ENCODE measurements around the gene METTL26. TPM values are rescaled to one million over a fixed set of nuclear protein-coding genes. Genes with fewer than 3 reads are reported as not detected.

Gene METTL26
- total RNA-seq, 1 experiment from 2014 or later: 115 TPM

DNA sequence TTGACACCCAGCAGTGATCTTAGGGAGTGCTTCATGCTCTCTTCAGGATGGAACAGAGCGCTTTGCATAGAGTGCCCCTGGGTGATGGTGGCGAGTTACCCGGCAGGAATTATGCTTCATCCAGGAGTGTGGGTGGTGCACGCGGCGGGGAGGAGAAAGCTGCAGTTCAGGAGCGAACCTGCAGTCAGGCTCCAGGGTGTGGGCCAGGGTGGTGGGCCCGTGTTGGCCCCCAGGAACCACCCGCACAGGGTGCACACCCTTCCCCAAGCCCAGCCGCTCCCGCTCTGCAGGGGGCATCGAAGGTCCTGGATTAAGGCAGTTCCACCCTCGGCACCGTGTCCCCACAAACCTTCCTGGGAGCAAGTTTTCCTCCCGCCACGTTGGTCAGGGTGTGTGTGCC is 42.3 kb downstream of the METTL26 start (continued):
- TF ChIP-seq ESRRA (CRISPR knock-in tag; IDR thresholded peaks at IDR 0.05; ENCODE audit: borderline replicate concordance) (no peak), MYBL2 (CRISPR knock-in tag; IDR thresholded peaks at IDR 0.05) (no peak), ZNF416 (CRISPR knock-in tag; IDR thresholded peaks at IDR 0.05) (no peak), CBFB (CRISPR knock-in tag; IDR thresholded peaks at IDR 0.05; ENCODE audit: low read depth) (no peak)
- TF ChIP-seq, protein P1, sequence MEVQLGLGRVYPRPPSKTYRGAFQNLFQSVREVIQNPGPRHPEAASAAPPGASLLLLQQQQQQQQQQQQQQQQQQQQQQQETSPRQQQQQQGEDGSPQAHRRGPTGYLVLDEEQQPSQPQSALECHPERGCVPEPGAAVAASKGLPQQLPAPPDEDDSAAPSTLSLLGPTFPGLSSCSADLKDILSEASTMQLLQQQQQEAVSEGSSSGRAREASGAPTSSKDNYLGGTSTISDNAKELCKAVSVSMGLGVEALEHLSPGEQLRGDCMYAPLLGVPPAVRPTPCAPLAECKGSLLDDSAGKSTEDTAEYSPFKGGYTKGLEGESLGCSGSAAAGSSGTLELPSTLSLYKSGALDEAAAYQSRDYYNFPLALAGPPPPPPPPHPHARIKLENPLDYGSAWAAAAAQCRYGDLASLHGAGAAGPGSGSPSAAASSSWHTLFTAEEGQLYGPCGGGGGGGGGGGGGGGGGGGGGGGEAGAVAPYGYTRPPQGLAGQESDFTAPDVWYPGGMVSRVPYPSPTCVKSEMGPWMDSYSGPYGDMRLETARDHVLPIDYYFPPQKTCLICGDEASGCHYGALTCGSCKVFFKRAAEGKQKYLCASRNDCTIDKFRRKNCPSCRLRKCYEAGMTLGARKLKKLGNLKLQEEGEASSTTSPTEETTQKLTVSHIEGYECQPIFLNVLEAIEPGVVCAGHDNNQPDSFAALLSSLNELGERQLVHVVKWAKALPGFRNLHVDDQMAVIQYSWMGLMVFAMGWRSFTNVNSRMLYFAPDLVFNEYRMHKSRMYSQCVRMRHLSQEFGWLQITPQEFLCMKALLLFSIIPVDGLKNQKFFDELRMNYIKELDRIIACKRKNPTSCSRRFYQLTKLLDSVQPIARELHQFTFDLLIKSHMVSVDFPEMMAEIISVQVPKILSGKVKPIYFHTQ (CRISPR knock-in tag; IDR thresholded peaks at IDR 0.05): no peak
- TF ChIP-seq, protein P2, sequence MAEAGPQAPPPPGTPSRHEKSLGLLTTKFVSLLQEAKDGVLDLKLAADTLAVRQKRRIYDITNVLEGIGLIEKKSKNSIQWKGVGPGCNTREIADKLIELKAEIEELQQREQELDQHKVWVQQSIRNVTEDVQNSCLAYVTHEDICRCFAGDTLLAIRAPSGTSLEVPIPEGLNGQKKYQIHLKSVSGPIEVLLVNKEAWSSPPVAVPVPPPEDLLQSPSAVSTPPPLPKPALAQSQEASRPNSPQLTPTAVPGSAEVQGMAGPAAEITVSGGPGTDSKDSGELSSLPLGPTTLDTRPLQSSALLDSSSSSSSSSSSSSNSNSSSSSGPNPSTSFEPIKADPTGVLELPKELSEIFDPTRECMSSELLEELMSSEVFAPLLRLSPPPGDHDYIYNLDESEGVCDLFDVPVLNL (CRISPR knock-in tag; IDR thresholded peaks at IDR 0.05; ENCODE audit: borderline replicate concordance, low read depth): no peak

DNA sequence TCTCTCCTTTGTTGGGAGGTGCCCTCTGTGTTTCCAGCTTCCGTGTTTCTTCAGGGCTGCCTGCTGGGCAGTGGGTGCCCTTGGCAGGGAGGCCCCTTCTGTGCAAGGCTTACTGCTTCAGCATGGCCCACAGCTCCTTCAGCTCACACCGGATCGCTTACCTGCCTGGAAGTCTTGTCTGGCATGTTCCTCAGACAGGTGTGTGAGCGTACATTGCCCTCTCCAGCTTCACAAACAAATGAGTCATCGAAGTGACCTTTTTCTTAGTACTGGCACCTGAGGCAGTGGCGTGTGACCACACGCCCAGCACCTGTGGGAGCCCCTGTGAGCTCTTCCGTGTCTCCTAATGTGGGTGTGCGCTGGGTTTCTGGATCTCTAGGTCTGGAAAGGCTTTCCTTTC is 42.7 kb downstream of the METTL26 start:
- TF ChIP-seq, protein P1 (CRISPR knock-in tag; IDR thresholded peaks at IDR 0.05): no peak
- TF ChIP-seq ZNF232 (CRISPR knock-in tag; IDR thresholded peaks at IDR 0.05) (no peak), FOXJ3 (CRISPR knock-in tag; IDR thresholded peaks at IDR 0.05; ENCODE audit: borderline replicate concordance) (no peak), GTF2I (CRISPR knock-in tag; conservative IDR thresholded peaks at IDR 0.05) (no peak), ZNF138 (CRISPR knock-in tag; conservative IDR thresholded peaks at IDR 0.05) (no peak), ZNF396 (CRISPR knock-in tag; IDR thresholded peaks at IDR 0.05; ENCODE audit: borderline replicate concordance) (no peak), EMX1 (CRISPR knock-in tag; IDR thresholded peaks at IDR 0.05) (no peak), NR3C1 (CRISPR knock-in tag; conservative IDR thresholded peaks at IDR 0.05; ENCODE audit: low read depth) (no peak)
- TF ChIP-seq, protein P3, sequence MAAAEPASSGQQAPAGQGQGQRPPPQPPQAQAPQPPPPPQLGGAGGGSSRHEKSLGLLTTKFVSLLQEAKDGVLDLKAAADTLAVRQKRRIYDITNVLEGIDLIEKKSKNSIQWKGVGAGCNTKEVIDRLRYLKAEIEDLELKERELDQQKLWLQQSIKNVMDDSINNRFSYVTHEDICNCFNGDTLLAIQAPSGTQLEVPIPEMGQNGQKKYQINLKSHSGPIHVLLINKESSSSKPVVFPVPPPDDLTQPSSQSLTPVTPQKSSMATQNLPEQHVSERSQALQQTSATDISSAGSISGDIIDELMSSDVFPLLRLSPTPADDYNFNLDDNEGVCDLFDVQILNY (CRISPR knock-in tag; IDR thresholded peaks at IDR 0.05): no peak
- CTCF ChIA-PET: interaction anchor here (0.8 to 1.9 kb wide), 4 partner anchors 15 to 67 kb away, joined by 3 to 6 read pairs (median 4); no protein-coding TSS in a partner anchor
- ATAC-seq (no peak), DNase-seq (ENCODE audit: low spot score) (no peak)
- Mint-ChIP-seq H3K4me1 (peaks cover 8% of the 10 kb centered on the region), H3K36me3 (no peaks in the 10 kb centered on the region), H3K27ac (no peak overlapping the region), H3K4me3 (no peak overlapping the region), H3K9me3 (no peaks in the 10 kb centered on the region), H3K27me3 (ENCODE audit: low read depth) (peaks cover 14% of the 10 kb centered on the region)
- POLR2A ChIA-PET: no interaction called here

DNA sequence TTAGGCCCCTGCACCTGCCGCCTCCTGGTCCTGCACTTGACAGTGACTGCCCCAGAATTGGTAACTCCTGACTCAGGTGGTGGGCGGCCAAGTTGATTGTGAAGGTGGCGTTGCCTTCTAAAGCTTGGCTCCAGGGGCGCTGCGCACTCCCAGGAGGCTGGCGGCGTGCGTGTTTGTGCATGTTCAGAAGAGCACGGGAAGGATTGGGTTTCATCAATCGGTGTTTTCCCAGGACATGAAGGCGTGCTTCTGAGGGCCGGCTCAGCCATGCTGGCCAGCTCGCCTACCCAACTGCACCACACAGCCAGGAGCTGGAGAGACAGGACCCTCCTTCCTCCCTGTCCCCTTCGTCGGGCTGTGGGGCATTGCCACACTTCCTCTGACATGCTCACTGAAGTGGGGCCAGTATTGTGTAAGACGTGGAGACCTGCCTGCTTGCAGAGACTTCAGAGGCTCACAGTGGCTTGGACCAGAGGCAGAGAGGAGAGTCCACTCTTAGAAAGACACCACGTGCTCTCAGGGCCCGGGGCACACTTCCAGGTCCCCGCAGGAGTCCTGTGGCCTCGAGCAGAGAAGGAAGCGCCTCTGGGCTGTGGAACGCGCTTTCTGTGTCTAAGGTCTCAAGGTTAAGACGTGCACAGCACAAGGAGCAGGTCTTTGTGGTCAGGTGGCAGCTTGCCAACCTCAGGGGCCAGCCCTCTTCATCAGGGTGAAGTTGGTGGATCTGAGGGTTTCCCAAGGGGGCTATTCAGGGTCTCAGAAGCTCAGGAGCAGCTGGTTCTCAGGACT is 43.4 kb downstream of the METTL26 start:
- Mint-ChIP-seq H3K36me3 (no peaks in the 10 kb centered on the region), H3K4me3 (no peak overlapping the region), H3K4me1 (peaks cover 11% of the 10 kb centered on the region), H3K27ac (no peak overlapping the region), H3K9me3 (no peaks in the 10 kb centered on the region), H3K27me3 (ENCODE audit: low read depth) (peaks cover 19% of the 10 kb centered on the region)
- ChIA-PET POLR2A (no interaction called here), CTCF (interaction anchor here (0.6 to 1.9 kb wide), 8 partner anchors 15 to 346 kb away, joined by 3 to 6 read pairs (median 4); no protein-coding TSS in a partner anchor)
- DNase-seq (ENCODE audit: low spot score) (no peak), ATAC-seq (no peak)
- peak; percentile 38; the same call in 1 of the 2 replicates for TF ChIP-seq GABPB1 (CRISPR knock-in tag; IDR thresholded peaks at IDR 0.05)
- TF ChIP-seq, protein P4, sequence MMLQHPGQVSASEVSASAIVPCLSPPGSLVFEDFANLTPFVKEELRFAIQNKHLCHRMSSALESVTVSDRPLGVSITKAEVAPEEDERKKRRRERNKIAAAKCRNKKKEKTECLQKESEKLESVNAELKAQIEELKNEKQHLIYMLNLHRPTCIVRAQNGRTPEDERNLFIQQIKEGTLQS (CRISPR knock-in tag; conservative IDR thresholded peaks at IDR 0.05): no peak

Measured in WTC11 (cell line).